GM12878 (cell line): Measurements from ENCODE around the gene CTDNEP1. TPM values are rescaled to one million over a fixed set of nuclear protein-coding genes. Genes with fewer than 3 reads are reported as not detected.

Source experiments
- ATAC-seq: fragments of 200-7000 bp; cut with Tn5 transposase; 3 replicates; pipeline ENCODE4 v1.9.1; 2020; ENCODE audit warnings: mild to moderate bottlenecking, moderate library complexity
- BruUV-seq: library from RNA; stranded (reverse); fragments of 400-500 nt; replicated peaks from 2 replicates; lab custom pipeline; 2021; lab: Mats Ljungman, UMichigan
- CTCF ChIA-PET: fragments of 300-600 bp; sonication (Branson Sonifier 250); formaldehyde crosslinking; extraction: SDS; loops from one replicate; lab custom pipeline; 2021; ENCODE audit warnings: inconsistent platforms; lab: Yijun Ruan, JAX
- POLR2A ChIA-PET: fragments of 350-600 bp; formaldehyde crosslinking; extraction: SDS; loops from one replicate; lab custom pipeline; 2021; ENCODE audit warnings: inconsistent platforms; lab: Charles Lee
- RAD21 ChIA-PET: fragments of 300-600 bp; sonication (Branson Sonifier 250); formaldehyde crosslinking; loops from one replicate; lab custom pipeline; 2023; ENCODE audit warnings: antibody characterized with exemption; ENCODE audit not compliant: unreplicated experiment; lab: Charles Lee
- SMC1A ChIA-PET: fragments of 300-600 bp; sonication (Branson Sonifier 250); formaldehyde crosslinking; loops from one replicate; lab custom pipeline; 2023; ENCODE audit not compliant: unreplicated experiment, uncharacterized antibody; lab: Charles Lee
- DNase-seq: peaks from one replicate; pipeline ENCODE4 v3.0.0-alpha.2; 2011; ENCODE audit warnings: low read depth, low spot score
- FAIRE-seq: peaks from 3 replicates; lab custom pipeline; 2011; peaks lifted over from hg19 to GRCh38; lab: Jason Lieb, UNC
- H2AFZ ChIP-seq: 2 replicates; pipeline ENCODE4 v1.6.0; 2011; ENCODE audit warnings: low read depth, low read length, control low read depth; ENCODE audit not compliant: control insufficient read depth
- H3K27ac ChIP-seq: 2 replicates; pipeline ENCODE4 v1.5.1; 2011; ENCODE audit warnings: control low read depth; ENCODE audit not compliant: control insufficient read depth, insufficient read depth
- H3K27me3 ChIP-seq, 2 experiments: replicated peaks in 1 of 2; 2 replicates each; pipeline versions ENCODE4 v1.6.0 to v1.6.1; 2011; ENCODE audit warnings: low read length in 1 of 2; ENCODE audit not compliant: control insufficient read depth in 2 of 2, insufficient read depth in 2 of 2
- H3K36me3 ChIP-seq, 2 experiments: 2 replicates each; pipeline ENCODE4 v1.5.1; 2011; ENCODE audit warnings: low read length in 1 of 2; ENCODE audit not compliant: control insufficient read depth in 2 of 2, insufficient read depth in 2 of 2
- H3K4me1 ChIP-seq: 2 replicates; pipeline ENCODE4 v1.6.1; 2011; ENCODE audit warnings: mild to moderate bottlenecking, low read length, moderate library complexity, mixed read lengths; ENCODE audit not compliant: control insufficient read depth, insufficient read depth
- H3K4me2 ChIP-seq: 2 replicates; pipeline ENCODE4 v1.6.0; 2011; ENCODE audit warnings: control low read depth; ENCODE audit not compliant: control insufficient read depth, insufficient read depth
- H3K4me3 ChIP-seq: fragments of 200-600 bp; sonication (generic); 2 replicates; pipeline ENCODE4 v1.5.1; 2016
- H3K79me2 ChIP-seq: 2 replicates; pipeline ENCODE4 v1.6.0; 2011; ENCODE audit warnings: low read length; ENCODE audit not compliant: control insufficient read depth, insufficient read depth
- H3K9ac ChIP-seq: 2 replicates; pipeline ENCODE4 v1.8.0; 2011; ENCODE audit warnings: low read length, control low read depth, mixed read lengths; ENCODE audit not compliant: control insufficient read depth, insufficient read depth
- H3K9me3 ChIP-seq: replicated peaks from 3 replicates; pipeline ENCODE4 v1.5.1; 2011; ENCODE audit warnings: mild to moderate bottlenecking, low read length; ENCODE audit not compliant: control insufficient read depth, insufficient read depth
- H4K20me1 ChIP-seq: 2 replicates; pipeline ENCODE4 v1.6.0; 2011; ENCODE audit not compliant: control insufficient read depth, insufficient read depth
- CHD1 ChIP-seq: IDR thresholded peaks from 2 replicates; pipeline ENCODE4 v1.6.1; 2012; ENCODE audit warnings: low read depth, low read length, improper control_type of control experiment
- CHD4 ChIP-seq: fragments of 200-600 bp; sonication (generic); IDR thresholded peaks from 2 replicates; pipeline ENCODE4 v1.6.1; 2016; ENCODE audit warnings: mild to moderate bottlenecking
- EGR1 ChIP-seq, 2 experiments: IDR thresholded peaks; 1 replicate in 1 of 2; 2 replicates in 1 of 2; pipeline ENCODE4 v1.6.1; 2011 to 2012; ENCODE audit warnings: low read depth in 2 of 2, low read length in 2 of 2, borderline replicate concordance in 1 of 2, mild to moderate bottlenecking in 1 of 2, moderate library complexity in 1 of 2
- MTA3 ChIP-seq: IDR thresholded peaks from 2 replicates; pipeline ENCODE4 v1.6.1; 2012; ENCODE audit warnings: low read length, inconsistent platforms, borderline replicate concordance
- NKRF ChIP-seq: fragments of 450-650 bp; conservative IDR thresholded peaks from 2 replicates; pipeline ENCODE4 v1.6.1; 2017; ENCODE audit warnings: mild to moderate bottlenecking, moderate library complexity
- NR2C2 ChIP-seq: IDR thresholded peaks from 2 replicates; pipeline ENCODE4 v1.6.1; 2011; ENCODE audit warnings: borderline replicate concordance, low read depth; ENCODE audit not compliant: control insufficient read depth, insufficient read length
- PML ChIP-seq: IDR thresholded peaks from 2 replicates; pipeline ENCODE4 v1.6.1; 2012; ENCODE audit warnings: low read length, inconsistent platforms
- POU2F2 ChIP-seq: IDR thresholded peaks from 3 replicates; pipeline ENCODE4 v1.6.1; 2011; ENCODE audit warnings: low read depth, mild to moderate bottlenecking, low read length, borderline replicate concordance
- SIN3A ChIP-seq: IDR thresholded peaks from 2 replicates; pipeline ENCODE4 v1.6.1; 2012; ENCODE audit warnings: low read depth, low read length, improper control_type of control experiment
- TAF1 ChIP-seq: IDR thresholded peaks from 2 replicates; pipeline ENCODE4 v1.6.1; 2011; ENCODE audit warnings: mild to moderate bottlenecking, low read depth, low read length, borderline replicate concordance
- WGBS: methylation state at CpG from one replicate; pipeline ENCODE4 v1.1.6; 2016; ENCODE audit warnings: low lambda C conversion rate; ENCODE audit not compliant: insufficient replicate concordance, insufficient coverage; ENCODE audit errors: missing lambda C conversion rate; 5-methylcytosine and 5-hydroxymethylcytosine counted together
- in situ Hi-C: fragments of 300-500 bp; cut with MboI; formaldehyde crosslinking; loops from 9 replicates; pipeline ENCODE4 v1.14.3; 2018; ENCODE audit warnings: mixed read lengths
- intact Hi-C: fragments of 100-400 bp; cut with micrococcal nuclease; formaldehyde crosslinking; loops from one replicate; pipeline ENCODE4 v1.14.2; 2022; ENCODE audit not compliant: unreplicated experiment
- polyA plus RNA-seq, 11 experiments: library from polyadenylated mRNA; depleted of rRNA in 4 of 11; unstranded in 6 of 11; stranded (reverse) in 5 of 11; fragments of >200 nt; fragmentation: Nextera tagmentation in 4 of 11; fragmentation: Illumina TruSeq in 1 of 11; extraction: Ambion mirVana in 4 of 11; extraction: Trizol in 1 of 11; gene quantifications; 1 replicate in 1 of 11; 2 replicates in 10 of 11; pipeline versions ENCODE4 v1.2.1 to v1.2.3, GENCODE V29; 2011 to 2016; ENCODE audit warnings: inconsistent platforms in 2 of 11, missing spikeins in 2 of 11, low read depth in 1 of 11
- total RNA-seq, 4 experiments: library from RNA; depleted of rRNA in 3 of 4; stranded (reverse); fragments of >200 nt in 3 of 4; fragmentation: Illumina TruSeq in 1 of 4; extraction: Trizol in 1 of 4; gene quantifications; 2 replicates each; pipeline versions ENCODE4 v1.2.1 to v1.2.3, GENCODE V29; 2013 to 2021
- TF ChIP-seq, protein P1 (sequence below): fragments of 450-650 bp; IDR thresholded peaks from 2 replicates; pipeline ENCODE4 v1.6.1; 2016; ENCODE audit warnings: mild to moderate bottlenecking

Gene CTDNEP1
- total and polyA plus RNA-seq, 10 of the 15 experiments (the other 5 are each of a cell fraction or from before 2014, with no cell fraction given), result 23.7 to 176 (median 30.3) TPM

- peak overlapping the region; percentile 95 for H3K9ac ChIP-seq
- H3K4me3 ChIP-seq, result peak overlapping the region; percentile 96
- no peaks in the 10 kb centered on the region for H3K9me3 ChIP-seq
- ChIA-PET SMC1A (interaction anchor here (1.2 to 2.0 kb wide), 2 partner anchors 11 to 19 kb away, joined by 3 to 4 read pairs; partner anchors contain the start of genes ACADVL and DLG4), CTCF (interaction anchor here (0.6 to 6.0 kb wide), 7 partner anchors 11 to 449 kb away, joined by 3 to 70 read pairs (median 4); partner anchors contain the start of genes ACADVL, DLG4 and WRAP53), POLR2A (interaction anchor here (0.6 to 7.3 kb wide), 6 partner anchors 12 to 1728 kb away, joined by 3 to 99 read pairs (median 8); partner anchors contain the start of genes ACADVL, CTDNEP1, CYB5D1 and DLG4), RAD21 (interaction anchor here (0.7 to 6.3 kb wide), 8 partner anchors 11 to 198 kb away, joined by 3 to 51 read pairs (median 5); partner anchors contain the start of genes ACADVL, CTDNEP1, DLG4 and ELP5)
- in situ Hi-C loops (no loop called here), intact Hi-C loops (loop anchor here (2.0 kb wide), 1 partner anchor 24 kb away; no protein-coding TSS in a partner anchor)
- peaks cover 56% of the 10 kb centered on the region for H3K79me2 ChIP-seq
- no peaks in the 10 kb centered on the region for H4K20me1 ChIP-seq
- H3K36me3 ChIP-seq, result peaks cover 9 to 14% of the 10 kb centered on the region in 2 experiments
- H3K4me2 ChIP-seq, result 0 out of 2 replicates have a peak overlapping the region, but pooled peaks have one; percentile 0
- WGBS, result under 1% methylated on average over 25 of the region's 39 CpGs
- H3K27ac ChIP-seq, result peak overlapping the region; percentile 87
- no TSS peak for BruUV-seq
- H2AFZ ChIP-seq, result no peak overlapping the region
- no peak for DNase-seq
- FAIRE-seq, result no peak
- H3K27me3 ChIP-seq, result no peaks in the 10 kb centered on the region
- 0 out of 2 replicates have a peak, but pooled peaks have one; percentile 10 for TF ChIP-seq TAF1
- TF ChIP-seq, protein P1, sequence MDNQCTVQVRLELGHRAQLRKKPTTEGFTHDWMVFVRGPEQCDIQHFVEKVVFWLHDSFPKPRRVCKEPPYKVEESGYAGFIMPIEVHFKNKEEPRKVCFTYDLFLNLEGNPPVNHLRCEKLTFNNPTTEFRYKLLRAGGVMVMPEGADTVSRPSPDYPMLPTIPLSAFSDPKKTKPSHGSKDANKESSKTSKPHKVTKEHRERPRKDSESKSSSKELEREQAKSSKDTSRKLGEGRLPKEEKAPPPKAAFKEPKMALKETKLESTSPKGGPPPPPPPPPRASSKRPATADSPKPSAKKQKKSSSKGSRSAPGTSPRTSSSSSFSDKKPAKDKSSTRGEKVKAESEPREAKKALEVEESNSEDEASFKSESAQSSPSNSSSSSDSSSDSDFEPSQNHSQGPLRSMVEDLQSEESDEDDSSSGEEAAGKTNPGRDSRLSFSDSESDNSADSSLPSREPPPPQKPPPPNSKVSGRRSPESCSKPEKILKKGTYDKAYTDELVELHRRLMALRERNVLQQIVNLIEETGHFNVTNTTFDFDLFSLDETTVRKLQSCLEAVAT, result peak; percentile 71
- TF ChIP-seq POU2F2, result no peak
- TF ChIP-seq MTA3, result no peak
- TF ChIP-seq CHD1, result no peak
- no peak for TF ChIP-seq EGR1 (IDR thresholded peaks at IDR 0.05; ENCODE audit: borderline replicate concordance in 1 of 2, low read depth in 2 of 2, low read length in 2 of 2)
- no peak for TF ChIP-seq SIN3A
- no peak for TF ChIP-seq PML
- TF ChIP-seq CHD4, result no peak
- TF ChIP-seq NKRF, result peak; percentile 16; the same call in 1 of the 2 replicates
- no peak for TF ChIP-seq NR2C2
- peaks cover 29% of the 10 kb centered on the region for H3K4me1 ChIP-seq
- no peak for ATAC-seq
Measured at GRCh38 chr17:7238420-7239090, 13.0 kb downstream of the CTDNEP1 start.
